DND-41 (cell line): ENCODE results near the gene FBRSL1.
A peak's percentile ranks its signal among the peaks of the same experiment; 100 is the strongest.

Source experiments
- ATAC-seq: fragments of 200-7000 bp; cut with Tn5 transposase; 3 replicates; pipeline ENCODE4 v1.9.1; 2021; ENCODE audit warnings: low read depth; ENCODE audit not compliant: insufficient read depth
- DNase-seq: peaks from one replicate; pipeline ENCODE4 v3.0.0-alpha.2; 2020
- H2AFZ ChIP-seq: 2 replicates; pipeline ENCODE4 v1.6.0; 2012; ENCODE audit warnings: low read depth, low read length
- H3K27ac ChIP-seq: 2 replicates; pipeline ENCODE4 v1.5.1; 2012; ENCODE audit warnings: low read length, inconsistent platforms
- H3K27me3 ChIP-seq: fragments of 200-600 bp; sonication (generic); 2 replicates; pipeline ENCODE4 v1.6.0; 2012; ENCODE audit warnings: low read length, mild to moderate bottlenecking, inconsistent platforms; ENCODE audit not compliant: insufficient read depth, poor library complexity
- H3K36me3 ChIP-seq: 2 replicates; pipeline ENCODE4 v1.5.1; 2012; ENCODE audit warnings: low read length, inconsistent platforms; ENCODE audit not compliant: insufficient read depth
- H3K4me1 ChIP-seq: 2 replicates; pipeline ENCODE4 v1.5.1; 2012; ENCODE audit warnings: mild to moderate bottlenecking, low read length; ENCODE audit not compliant: insufficient read depth
- H3K4me2 ChIP-seq: 2 replicates; pipeline ENCODE4 v1.6.0; 2012; ENCODE audit warnings: mild to moderate bottlenecking, moderate library complexity, low read length, inconsistent platforms; ENCODE audit not compliant: insufficient read depth
- H3K4me3 ChIP-seq, 2 experiments: fragments of 200-600 bp in 1 of 2; shearing (Covaris generic) in 1 of 2; 2 replicates each; pipeline ENCODE4 v1.5.1; 2012 to 2016; ENCODE audit warnings: inconsistent platforms in 2 of 2, low read length in 2 of 2, mild to moderate bottlenecking in 2 of 2, low read depth in 1 of 2, moderate library complexity in 1 of 2
- H3K79me2 ChIP-seq: 2 replicates; pipeline ENCODE4 v1.6.0; 2012; ENCODE audit warnings: low read length, inconsistent platforms; ENCODE audit not compliant: insufficient read depth
- H3K9ac ChIP-seq: 2 replicates; pipeline ENCODE4 v1.6.0; 2012; ENCODE audit warnings: low read depth, mild to moderate bottlenecking, inconsistent platforms, low read length, moderate library complexity
- H3K9me3 ChIP-seq: 2 replicates; pipeline ENCODE4 v1.5.1; 2012; ENCODE audit warnings: low read length, moderate library complexity, mild to moderate bottlenecking, inconsistent platforms; ENCODE audit not compliant: insufficient read depth, severe bottlenecking
- H4K20me1 ChIP-seq: 2 replicates; pipeline ENCODE4 v1.6.0; 2012; ENCODE audit warnings: low read length; ENCODE audit not compliant: insufficient read depth
- EZH2 ChIP-seq: IDR thresholded peaks from 3 replicates; pipeline ENCODE4 v1.6.1; 2012; ENCODE audit warnings: borderline replicate concordance, low read depth, mild to moderate bottlenecking, moderate library complexity, low read length, inconsistent platforms; ENCODE audit not compliant: severe bottlenecking
- TF ChIP-seq, protein P1 (sequence below): IDR thresholded peaks from 2 replicates; pipeline ENCODE4 v1.5.1; 2012; ENCODE audit warnings: borderline replicate concordance, low read length, moderate library complexity, mild to moderate bottlenecking; ENCODE audit not compliant: poor library complexity, severe bottlenecking; ENCODE audit errors: extremely low read depth

FBRSL1 gene

GRCh38 chr12:132489078-132489601 lies 811 bp upstream of the FBRSL1 start:
- Histone ChIP-seq H3K4me2 (peak overlapping the region; percentile 85), H3K27ac (peak overlapping the region; percentile 44), H3K27me3 (no peaks in the 10 kb centered on the region), H3K79me2 (peaks cover 38% of the 10 kb centered on the region), H3K36me3 (peaks cover 10% of the 10 kb centered on the region; the same call in 1 of the 2 replicates), H3K9ac (peak overlapping the region; percentile 64), H4K20me1 (peaks cover 36% of the 10 kb centered on the region), H3K4me3 (peak overlapping the region; percentile 32 to 59), H3K9me3 (no peaks in the 10 kb centered on the region), H3K4me1 (peaks cover 42% of the 10 kb centered on the region), H2AFZ (peak overlapping the region; percentile 72)
- ATAC-seq (peak; percentile 55), DNase-seq (peak; percentile 59)
- no peak for TF ChIP-seq EZH2
- TF ChIP-seq, protein P1, sequence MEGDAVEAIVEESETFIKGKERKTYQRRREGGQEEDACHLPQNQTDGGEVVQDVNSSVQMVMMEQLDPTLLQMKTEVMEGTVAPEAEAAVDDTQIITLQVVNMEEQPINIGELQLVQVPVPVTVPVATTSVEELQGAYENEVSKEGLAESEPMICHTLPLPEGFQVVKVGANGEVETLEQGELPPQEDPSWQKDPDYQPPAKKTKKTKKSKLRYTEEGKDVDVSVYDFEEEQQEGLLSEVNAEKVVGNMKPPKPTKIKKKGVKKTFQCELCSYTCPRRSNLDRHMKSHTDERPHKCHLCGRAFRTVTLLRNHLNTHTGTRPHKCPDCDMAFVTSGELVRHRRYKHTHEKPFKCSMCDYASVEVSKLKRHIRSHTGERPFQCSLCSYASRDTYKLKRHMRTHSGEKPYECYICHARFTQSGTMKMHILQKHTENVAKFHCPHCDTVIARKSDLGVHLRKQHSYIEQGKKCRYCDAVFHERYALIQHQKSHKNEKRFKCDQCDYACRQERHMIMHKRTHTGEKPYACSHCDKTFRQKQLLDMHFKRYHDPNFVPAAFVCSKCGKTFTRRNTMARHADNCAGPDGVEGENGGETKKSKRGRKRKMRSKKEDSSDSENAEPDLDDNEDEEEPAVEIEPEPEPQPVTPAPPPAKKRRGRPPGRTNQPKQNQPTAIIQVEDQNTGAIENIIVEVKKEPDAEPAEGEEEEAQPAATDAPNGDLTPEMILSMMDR, result no peak

GRCh38 chr12:132490422-132491137 lies 629 bp downstream of the FBRSL1 start:
- Histone ChIP-seq H3K36me3 (peaks cover 10% of the 10 kb centered on the region; the same call in 1 of the 2 replicates), H2AFZ (no peak overlapping the region), H3K4me3 (peak overlapping the region; percentile 38 to 68; a peak in 3 of 4 replicates), H3K9ac (peak overlapping the region; percentile 73), H3K4me1 (peaks cover 46% of the 10 kb centered on the region), H3K9me3 (no peaks in the 10 kb centered on the region), H3K79me2 (peaks cover 52% of the 10 kb centered on the region), H4K20me1 (peaks cover 50% of the 10 kb centered on the region), H3K27ac (peak overlapping the region; percentile 26; the same call in 1 of the 2 replicates), H3K27me3 (no peaks in the 10 kb centered on the region), H3K4me2 (peak overlapping the region; percentile 96)
- no peak for TF ChIP-seq EZH2
- TF ChIP-seq, protein P1, result no peak
- DNase-seq (no peak), ATAC-seq (no peak)

GRCh38 chr12:132491138-132491663 lies 1.2 kb downstream of the FBRSL1 start:
- Histone ChIP-seq H2AFZ (no peak overlapping the region), H3K9ac (peak overlapping the region; percentile 73), H3K4me2 (peak overlapping the region; percentile 96), H4K20me1 (peaks cover 56% of the 10 kb centered on the region), H3K27me3 (no peaks in the 10 kb centered on the region), H3K4me3 (peak overlapping the region; percentile 38 to 68; a peak in 3 of 4 replicates), H3K27ac (peak overlapping the region; percentile 26; the same call in 1 of the 2 replicates), H3K4me1 (peaks cover 46% of the 10 kb centered on the region), H3K9me3 (no peaks in the 10 kb centered on the region), H3K79me2 (peaks cover 59% of the 10 kb centered on the region), H3K36me3 (peaks cover 10% of the 10 kb centered on the region; the same call in 1 of the 2 replicates)
- TF ChIP-seq, protein P1, result no peak
- TF ChIP-seq EZH2, result no peak
- DNase-seq (no peak), ATAC-seq (no peak)
